ENCODE results near the gene PPIB.

Gene PPIB

GRCh38 chr15:64157599-64158125 is 5.2 kb downstream of the PPIB start:
- no peak for FAIRE-seq

- no peak for FAIRE-seq
Measured at GRCh38 chr15:64156652-64157331, 6.0 kb downstream of the PPIB start.

- FAIRE-seq, result no peak
Measured at GRCh38 chr15:64155802-64156651, 6.8 kb downstream of the PPIB start.

- no peak for FAIRE-seq
Measured at GRCh38 chr15:64153480-64154367, 9.1 kb downstream of the PPIB start.

- FAIRE-seq, result no peak
Measured at GRCh38 chr15:64152507-64153387, 10.1 kb downstream of the PPIB start.

- FAIRE-seq, result no peak
Measured at GRCh38 chr15:64151727-64152506, 10.9 kb downstream of the PPIB start, which contains the start of gene SNX22. Gene SNX22 (plus strand): TSS chr15:64151731. CDS start chr15:64151776, 45 bp downstream.

- no peak for FAIRE-seq
Measured at GRCh38 chr15:64149893-64150578, 12.8 kb downstream of the PPIB start.

GRCh38 chr15:64149424-64149823 is 13.4 kb downstream of the PPIB start:
- FAIRE-seq, result no peak

GRCh38 chr15:64148581-64148980 is 14.2 kb downstream of the PPIB start:
- no peak for FAIRE-seq

GRCh38 chr15:64148168-64148567 is 14.7 kb downstream of the PPIB start:
- FAIRE-seq, result no peak

- FAIRE-seq, result no peak
Measured at GRCh38 chr15:64146885-64147681, 15.7 kb downstream of the PPIB start.

- FAIRE-seq, result no peak
Measured at GRCh38 chr15:64146520-64146884, 16.3 kb downstream of the PPIB start.

GRCh38 chr15:64146041-64146440 is 16.8 kb downstream of the PPIB start:
- FAIRE-seq, result no peak

GRCh38 chr15:64144565-64145281 is 18.1 kb downstream of the PPIB start:
- no peak for FAIRE-seq

- no peak for FAIRE-seq
Measured at GRCh38 chr15:64144192-64144564, 18.6 kb downstream of the PPIB start.

- FAIRE-seq, result no peak
Measured at GRCh38 chr15:64143276-64143675, 19.5 kb downstream of the PPIB start.

- no peak for FAIRE-seq
Measured at GRCh38 chr15:64141798-64142512, 20.9 kb downstream of the PPIB start.

- FAIRE-seq, result no peak
Measured at GRCh38 chr15:64138331-64138941, 24.4 kb downstream of the PPIB start.

All from islet of Langerhans (tissue), 1 donor.